ENCODE results near the gene KRT28.
A peak's percentile ranks its signal among the peaks of the same experiment; 100 is the strongest.
"Not testable (repeated sequence)": the region's sequence is repeated elsewhere in the genome, so short reads cannot be mapped to it uniquely, and the experiment has no call there.

KRT28 gene

GRCh38 chr17:40818343-40818732 lies 18.6 kb upstream of the KRT28 start:
- DNase-seq (ENCODE audit: low read depth, low spot score), result no peak
- H3K4me3 ChIP-seq (ENCODE audit: insufficient read length, low read depth), result peak overlapping the region; percentile 66
- peak overlapping the region; percentile 83 for H3K9ac ChIP-seq (ENCODE audit: insufficient read length, low read depth)
- no peaks in the 10 kb centered on the region for H3K27me3 ChIP-seq (ENCODE audit: insufficient read depth, insufficient read length)
- H3K4me1 ChIP-seq (ENCODE audit: insufficient read depth, insufficient read length), result no peaks in the 10 kb centered on the region
- H3K36me3 ChIP-seq (ENCODE audit: insufficient read depth, insufficient read length, low read length), result peaks cover 37% of the 10 kb centered on the region
- no peaks in the 10 kb centered on the region for H3K9me3 ChIP-seq (ENCODE audit: insufficient read depth, low read length)
- TF ChIP-seq YY1 (IDR thresholded peaks at IDR 0.05; ENCODE audit: insufficient read depth, insufficient read length), result no peak
- TF ChIP-seq ZNF274 (IDR thresholded peaks at IDR 0.05; ENCODE audit: low read depth, low read length), result no peak

- Histone ChIP-seq H3K9me3 (ENCODE audit: insufficient read depth, low read length) (no peaks in the 10 kb centered on the region), H3K4me1 (ENCODE audit: insufficient read depth, insufficient read length) (no peaks in the 10 kb centered on the region), H3K9ac (ENCODE audit: insufficient read length, low read depth) (no peak overlapping the region), H3K36me3 (ENCODE audit: insufficient read depth, insufficient read length, low read length) (peaks cover 32% of the 10 kb centered on the region), H3K4me3 (ENCODE audit: insufficient read length, low read depth) (no peak overlapping the region), H3K27me3 (ENCODE audit: insufficient read depth, insufficient read length) (no peaks in the 10 kb centered on the region)
- DNase-seq (ENCODE audit: low read depth, low spot score), result no peak
- no peak for TF ChIP-seq SUZ12 (IDR thresholded peaks at IDR 0.05; ENCODE audit: extremely low read depth, insufficient read depth, insufficient read length)
- no peak for TF ChIP-seq ZNF274 (IDR thresholded peaks at IDR 0.05; ENCODE audit: low read depth, low read length)
- no peak for TF ChIP-seq YY1 (IDR thresholded peaks at IDR 0.05; ENCODE audit: insufficient read depth, insufficient read length)
Measured at GRCh38 chr17:40817103-40817682, 17.4 kb upstream of the KRT28 start.

- DNase-seq (ENCODE audit: low read depth, low spot score), result no peak
- TF ChIP-seq SUZ12 (IDR thresholded peaks at IDR 0.05; ENCODE audit: extremely low read depth, insufficient read depth, insufficient read length) (no peak), YY1 (IDR thresholded peaks at IDR 0.05; ENCODE audit: insufficient read depth, insufficient read length) (no peak), ZNF274 (IDR thresholded peaks at IDR 0.05; ENCODE audit: low read depth, low read length) (no peak)
- Histone ChIP-seq H3K27me3 (ENCODE audit: insufficient read depth, insufficient read length) (no peaks in the 10 kb centered on the region), H3K9ac (ENCODE audit: insufficient read length, low read depth) (no peak overlapping the region), H3K4me1 (ENCODE audit: insufficient read depth, insufficient read length) (no peaks in the 10 kb centered on the region), H3K4me3 (ENCODE audit: insufficient read length, low read depth) (no peak overlapping the region), H3K36me3 (ENCODE audit: insufficient read depth, insufficient read length, low read length) (peaks cover 26% of the 10 kb centered on the region), H3K9me3 (ENCODE audit: insufficient read depth, low read length) (no peaks in the 10 kb centered on the region)
Measured at GRCh38 chr17:40816569-40816968, 16.8 kb upstream of the KRT28 start.

DNA sequence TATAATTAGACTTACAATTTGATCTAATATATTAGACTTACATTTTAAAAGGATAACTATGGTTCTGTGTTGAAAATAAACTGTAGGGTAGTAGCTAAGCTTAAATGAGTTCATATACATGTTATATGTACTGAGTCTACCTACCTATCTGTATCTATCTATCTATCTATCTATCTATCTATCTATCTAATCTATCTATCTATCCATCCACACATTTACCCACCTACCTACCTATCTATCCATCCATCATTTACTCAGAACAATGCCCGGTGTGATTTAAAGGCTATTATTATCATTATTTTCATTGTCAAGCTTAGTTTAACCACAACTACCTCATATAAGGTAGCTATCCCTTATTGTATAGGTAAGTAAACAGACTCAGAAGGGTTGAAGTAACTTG lies 15.6 kb upstream of the KRT28 start:
- no peak overlapping the region for H3K4me3 ChIP-seq (ENCODE audit: insufficient read length, low read depth)
- H3K36me3 ChIP-seq (ENCODE audit: insufficient read depth, insufficient read length, low read length), result peaks cover 15% of the 10 kb centered on the region
- no peak for DNase-seq (ENCODE audit: low read depth, low spot score)
- no peaks in the 10 kb centered on the region for H3K27me3 ChIP-seq (ENCODE audit: insufficient read depth, insufficient read length)
- H3K9me3 ChIP-seq (ENCODE audit: insufficient read depth, low read length), result no peaks in the 10 kb centered on the region
- H3K9ac ChIP-seq (ENCODE audit: insufficient read length, low read depth), result no peak overlapping the region
- no peaks in the 10 kb centered on the region for H3K4me1 ChIP-seq (ENCODE audit: insufficient read depth, insufficient read length)
- no peak for TF ChIP-seq YY1 (IDR thresholded peaks at IDR 0.05; ENCODE audit: insufficient read depth, insufficient read length)

DNA sequence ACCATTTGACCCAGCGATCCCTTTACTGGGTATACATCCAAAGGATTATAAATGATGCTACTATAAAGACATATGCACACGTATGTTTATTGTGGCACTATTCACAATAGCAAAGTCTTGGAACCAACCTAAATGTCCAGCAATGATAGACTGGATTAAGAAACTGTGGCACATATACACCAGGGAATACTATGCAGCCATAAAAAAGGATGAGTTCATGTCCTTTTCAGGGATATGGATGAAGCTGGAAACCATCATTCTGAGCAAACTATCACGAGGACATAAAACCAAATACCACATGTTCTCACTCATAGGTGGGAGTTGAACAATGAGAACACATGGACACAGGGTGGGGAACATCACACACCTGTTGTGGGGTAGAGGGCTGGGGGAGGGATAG lies 14.9 kb upstream of the KRT28 start:
- not testable (repeated sequence) for H3K9me3 ChIP-seq (ENCODE audit: insufficient read depth, low read length); H3K27me3 ChIP-seq (ENCODE audit: insufficient read depth, insufficient read length); H3K4me3 ChIP-seq (ENCODE audit: insufficient read length, low read depth); DNase-seq (ENCODE audit: low read depth, low spot score); H3K4me1 ChIP-seq (ENCODE audit: insufficient read depth, insufficient read length); H3K9ac ChIP-seq (ENCODE audit: insufficient read length, low read depth)
- peaks cover 12% of the 10 kb centered on the region for H3K36me3 ChIP-seq (ENCODE audit: insufficient read depth, insufficient read length, low read length)

- Histone ChIP-seq H3K4me1 (ENCODE audit: insufficient read depth, insufficient read length) (no peaks in the 10 kb centered on the region), H3K4me3 (ENCODE audit: insufficient read length, low read depth) (no peak overlapping the region), H3K9me3 (ENCODE audit: insufficient read depth, low read length) (no peaks in the 10 kb centered on the region), H3K36me3 (ENCODE audit: insufficient read depth, insufficient read length, low read length) (peaks cover 12% of the 10 kb centered on the region), H3K27me3 (ENCODE audit: insufficient read depth, insufficient read length) (no peaks in the 10 kb centered on the region), H3K9ac (ENCODE audit: insufficient read length, low read depth) (no peak overlapping the region)
- no peak for TF ChIP-seq SUZ12 (IDR thresholded peaks at IDR 0.05; ENCODE audit: extremely low read depth, insufficient read depth, insufficient read length)
- no peak for TF ChIP-seq ZNF274 (IDR thresholded peaks at IDR 0.05; ENCODE audit: low read depth, low read length)
- no peak for TF ChIP-seq YY1 (IDR thresholded peaks at IDR 0.05; ENCODE audit: insufficient read depth, insufficient read length)
- no peak for DNase-seq (ENCODE audit: low read depth, low spot score)
Measured at GRCh38 chr17:40813804-40814203, 14.0 kb upstream of the KRT28 start.

GRCh38 chr17:40812639-40813038 lies 12.9 kb upstream of the KRT28 start:
- no peak for DNase-seq (ENCODE audit: low read depth, low spot score)
- H3K4me3 ChIP-seq (ENCODE audit: insufficient read length, low read depth), result no peak overlapping the region
- peaks cover 10% of the 10 kb centered on the region for H3K36me3 ChIP-seq (ENCODE audit: insufficient read depth, insufficient read length, low read length)
- no peaks in the 10 kb centered on the region for H3K27me3 ChIP-seq (ENCODE audit: insufficient read depth, insufficient read length)
- H3K9me3 ChIP-seq (ENCODE audit: insufficient read depth, low read length), result no peaks in the 10 kb centered on the region
- no peak overlapping the region for H3K9ac ChIP-seq (ENCODE audit: insufficient read length, low read depth)
- no peaks in the 10 kb centered on the region for H3K4me1 ChIP-seq (ENCODE audit: insufficient read depth, insufficient read length)
- no peak for TF ChIP-seq ZNF274 (IDR thresholded peaks at IDR 0.05; ENCODE audit: low read depth, low read length)
- TF ChIP-seq YY1 (IDR thresholded peaks at IDR 0.05; ENCODE audit: insufficient read depth, insufficient read length), result no peak
- no peak for TF ChIP-seq SUZ12 (IDR thresholded peaks at IDR 0.05; ENCODE audit: extremely low read depth, insufficient read depth, insufficient read length)

GRCh38 chr17:40810494-40810893 lies 10.7 kb upstream of the KRT28 start:
- DNase-seq (ENCODE audit: low read depth, low spot score), result no peak
- H3K9me3 ChIP-seq (ENCODE audit: insufficient read depth, low read length), result no peaks in the 10 kb centered on the region
- TF ChIP-seq YY1 (IDR thresholded peaks at IDR 0.05; ENCODE audit: insufficient read depth, insufficient read length) (no peak), ZNF274 (IDR thresholded peaks at IDR 0.05; ENCODE audit: low read depth, low read length) (no peak), SUZ12 (IDR thresholded peaks at IDR 0.05; ENCODE audit: extremely low read depth, insufficient read depth, insufficient read length) (no peak)
- H3K4me3 ChIP-seq (ENCODE audit: insufficient read length, low read depth), result no peak overlapping the region
- H3K27me3 ChIP-seq (ENCODE audit: insufficient read depth, insufficient read length), result no peaks in the 10 kb centered on the region
- H3K4me1 ChIP-seq (ENCODE audit: insufficient read depth, insufficient read length), result no peaks in the 10 kb centered on the region
- no peak overlapping the region for H3K9ac ChIP-seq (ENCODE audit: insufficient read length, low read depth)
- H3K36me3 ChIP-seq (ENCODE audit: insufficient read depth, insufficient read length, low read length), result no peaks in the 10 kb centered on the region

Data from NT2/D1 (cell line).